B cell (primary cell): ENCODE results near the gene MAP3K2. TPM values are rescaled to one million over a fixed set of nuclear protein-coding genes. Genes with fewer than 3 reads are reported as not detected.

Experiments
- ATAC-seq: fragments of 200-7000 bp; cut with Tn5 transposase; one replicate; pipeline ENCODE4 v1.10.0; 2021; ENCODE audit warnings: low read depth, mild to moderate bottlenecking, moderate number of reproducible peaks, moderate library complexity
- CTCF ChIA-PET: fragments of 350-600 bp; sonication (Branson Sonifier 250); formaldehyde crosslinking; loops from one replicate; lab custom pipeline; 2021; ENCODE audit warnings: antibody characterized with exemption, inconsistent platforms; lab: Charles Lee
- POLR2A ChIA-PET: fragments of 350-600 bp; sonication (Branson Sonifier 250); formaldehyde crosslinking; loops from one replicate; lab custom pipeline; 2021; ENCODE audit warnings: antibody characterized with exemption; lab: Charles Lee
- DNase-seq: peaks from one replicate; pipeline ENCODE4 v3.0.0; 2013
- H2AFZ ChIP-seq: 2 replicates; pipeline ENCODE4 v1.6.1; 2012; ENCODE audit warnings: mild to moderate bottlenecking, low read depth, low read length; ENCODE audit not compliant: insufficient read depth, poor library complexity, severe bottlenecking
- H3K27ac ChIP-seq, 2 donors: 1 replicate in 1 of 2; 2 replicates in 1 of 2; pipeline ENCODE4 v1.5.1; 2012 to 2013; ENCODE audit warnings: low read length in 2 of 2, mild to moderate bottlenecking in 2 of 2, moderate library complexity in 1 of 2
- H3K27me3 ChIP-seq, 4 experiments: fragments of 200-600 bp in 1 of 4; sonication (generic) in 1 of 4; replicated peaks in 1 of 4; 1 replicate in 2 of 4; 2 replicates in 2 of 4; pipeline versions ENCODE4 v1.6.1 to v1.7.0; 2013 to 2016; ENCODE audit warnings: low read length in 3 of 4, mild to moderate bottlenecking in 2 of 4, mixed read lengths in 1 of 4, moderate library complexity in 1 of 4; ENCODE audit not compliant: insufficient read depth in 4 of 4, control insufficient read depth in 3 of 4; ENCODE audit errors: control extremely low read depth in 1 of 4
- H3K36me3 ChIP-seq, 2 experiments: replicated peaks in 1 of 2; 1 replicate in 1 of 2; 2 replicates in 1 of 2; pipeline versions ENCODE4 v1.6.1 to v1.7.1; 2013; ENCODE audit warnings: low read length in 1 of 2; ENCODE audit not compliant: insufficient read depth in 2 of 2, control insufficient read depth in 1 of 2; ENCODE audit errors: control extremely low read depth in 1 of 2, extremely low read depth in 1 of 2
- H3K4me1 ChIP-seq, 2 donors: fragments of 200-600 bp in 1 of 2; sonication (generic) in 1 of 2; 1 replicate in 1 of 2; 2 replicates in 1 of 2; pipeline versions ENCODE4 v1.5.1 to v1.6.1; 2013 to 2017; ENCODE audit warnings: low read length in 2 of 2; ENCODE audit not compliant: control insufficient read depth in 2 of 2, insufficient read depth in 2 of 2
- H3K4me2 ChIP-seq: replicated peaks from 2 replicates; pipeline ENCODE3; 2012; ENCODE audit warnings: mild to moderate bottlenecking, low read depth, low read length; ENCODE audit not compliant: poor library complexity, severe bottlenecking
- H3K4me3 ChIP-seq, 5 experiments: fragments of 200-600 bp in 1 of 5; sonication (generic) in 1 of 5; 1 replicate in 3 of 5; 2 replicates in 2 of 5; pipeline versions ENCODE4 v1.5.1 to v1.7.0; 2011 to 2016; ENCODE audit warnings: low read length in 4 of 5, mild to moderate bottlenecking in 4 of 5, low read depth in 2 of 5, control low read depth in 1 of 5, moderate library complexity in 1 of 5; ENCODE audit not compliant: insufficient read depth in 1 of 5; ENCODE audit errors: control extremely low read depth in 1 of 5, extremely low read depth in 1 of 5
- H3K79me2 ChIP-seq: fragments of 200-600 bp; sonication (generic); one replicate; pipeline ENCODE4 v1.6.0; 2016; ENCODE audit warnings: low read length; ENCODE audit not compliant: control insufficient read depth, insufficient read depth
- H3K9ac ChIP-seq: fragments of 200-600 bp; sonication (generic); 2 replicates; pipeline ENCODE4 v1.6.1; 2017; ENCODE audit warnings: mild to moderate bottlenecking, low read length, moderate library complexity
- H3K9me3 ChIP-seq, 3 donors: one replicate each; pipeline versions ENCODE4 v1.6.1 to v1.7.1; 2013; ENCODE audit warnings: low read length in 2 of 3; ENCODE audit not compliant: control insufficient read depth in 2 of 3, insufficient read depth in 1 of 3; ENCODE audit errors: control extremely low read depth in 1 of 3
- H4K20me1 ChIP-seq: 2 replicates; pipeline ENCODE4 v1.6.0; 2012; ENCODE audit warnings: mild to moderate bottlenecking, low read length; ENCODE audit not compliant: insufficient read depth, control insufficient read depth, poor library complexity, severe bottlenecking
- H3K27ac Mint-ChIP-seq: one replicate; pipeline ENCODE4 v1.8.0; 2021; ENCODE audit warnings: mixed read lengths
- H3K27me3 Mint-ChIP-seq: one replicate; pipeline ENCODE4 v1.8.0; 2021; ENCODE audit warnings: mixed read lengths
- H3K4me1 Mint-ChIP-seq: one replicate; pipeline ENCODE4 v1.8.0; 2021; ENCODE audit warnings: mixed read lengths
- H3K4me3 Mint-ChIP-seq: one replicate; pipeline ENCODE4 v1.8.0; 2021; ENCODE audit warnings: mixed read lengths
- H3K9me3 Mint-ChIP-seq: one replicate; pipeline ENCODE4 v1.8.0; 2022; ENCODE audit warnings: mixed read lengths; ENCODE audit not compliant: insufficient read depth
- CTCF ChIP-seq: fragments of 200-600 bp; IDR thresholded peaks from one replicate; pipeline ENCODE4 v1.8.0; 2022; ENCODE audit warnings: antibody characterized with exemption, mild to moderate bottlenecking
- EZH2 ChIP-seq: IDR thresholded peaks from 2 replicates; pipeline ENCODE4 v1.6.1; 2012; ENCODE audit warnings: borderline replicate concordance, low read depth, mild to moderate bottlenecking, moderate library complexity, low read length; ENCODE audit not compliant: insufficient read depth, poor library complexity, severe bottlenecking
- WGBS: methylation state at CpG from one replicate; pipeline ENCODE4 v1.1.5; 2013; ENCODE audit warnings: missing lambda C conversion rate; ENCODE audit not compliant: insufficient coverage; 5-methylcytosine and 5-hydroxymethylcytosine counted together
- intact Hi-C: fragments of 100-400 bp; cut with micrococcal nuclease; formaldehyde crosslinking; loops from one replicate; pipeline ENCODE4 v1.10.0; 2022
- polyA plus RNA-seq: library from polyadenylated mRNA; depleted of rRNA; stranded (reverse); fragments of >200 nt; gene quantifications from 2 replicates; pipeline ENCODE4 v1.2.3, GENCODE V29; 2012
- total RNA-seq, 2 donors: library from RNA; stranded (reverse); fragments of 120-200 nt in 1 of 2; gene quantifications; 1 replicate in 1 of 2; 2 replicates in 1 of 2; pipeline versions ENCODE4 v1.2.3 to v1.2.4, GENCODE V29; 2013 to 2022

Gene MAP3K2
- total and polyA plus RNA-seq, 2 donors (not counting 1 experiment from before 2014, with no cell fraction given): 9.9 to 118 TPM

DNA sequence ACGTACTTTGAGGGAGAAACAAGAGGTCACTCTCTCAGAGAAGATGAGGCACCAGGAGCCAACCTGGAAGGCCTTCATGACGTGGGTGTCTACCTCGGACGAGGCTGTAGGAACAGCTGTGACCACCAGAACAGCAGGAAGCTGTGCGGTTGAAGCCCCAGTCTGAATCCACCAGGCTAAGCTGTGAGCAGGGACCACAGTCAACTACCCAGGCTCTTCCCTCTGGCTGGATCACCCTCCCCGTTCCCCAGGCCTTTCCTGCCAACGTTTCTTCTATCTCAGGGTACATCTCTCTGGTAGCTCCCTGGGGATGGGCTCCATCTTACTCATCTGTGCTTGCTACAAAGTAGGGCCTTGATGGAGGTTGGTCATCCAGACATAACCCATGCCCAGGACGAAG, 130.9 kb downstream of the MAP3K2 start:
- Mint-ChIP-seq H3K27ac (no peak overlapping the region), H3K4me3 (no peak overlapping the region), H3K27me3 (no peaks in the 10 kb centered on the region), H3K9me3 (no peaks in the 10 kb centered on the region), H3K4me1 (no peaks in the 10 kb centered on the region)
- H3K36me3 ChIP-seq: peaks cover 5 to 45% of the 10 kb centered on the region in 2 experiments
- H3K9me3 ChIP-seq: no peaks in the 10 kb centered on the region
- TF ChIP-seq CTCF (no peak), EZH2 (no peak)
- no peaks in the 10 kb centered on the region for H3K4me1 ChIP-seq
- H3K4me2 ChIP-seq: no peak overlapping the region
- ChIA-PET POLR2A (no interaction called here), CTCF (no interaction called here)
- no peak overlapping the region for H3K9ac ChIP-seq
- no peaks in the 10 kb centered on the region for H3K79me2 ChIP-seq
- intact Hi-C loops: no loop called here
- H3K4me3 ChIP-seq: no peak overlapping the region
- H3K27ac ChIP-seq: no peak overlapping the region
- ATAC-seq (no peak), DNase-seq (no peak)
- no peaks in the 10 kb centered on the region for H4K20me1 ChIP-seq
- H2AFZ ChIP-seq: no peak overlapping the region
- no peaks in the 10 kb centered on the region for H3K27me3 ChIP-seq
- whole genome bisulfite sequencing: 96% methylated on average over 7 of the region's 8 CpGs

- H3K4me2 ChIP-seq: no peak overlapping the region
- no peak for DNase-seq
- H3K4me3 Mint-ChIP-seq: no peak overlapping the region
- no peak overlapping the region for H3K27ac Mint-ChIP-seq
- H3K27me3 Mint-ChIP-seq: no peaks in the 10 kb centered on the region
- no peak overlapping the region for H3K27ac ChIP-seq
- H4K20me1 ChIP-seq: no peaks in the 10 kb centered on the region
- H3K9me3 Mint-ChIP-seq: no peaks in the 10 kb centered on the region
- no peaks in the 10 kb centered on the region for H3K79me2 ChIP-seq
- TF ChIP-seq EZH2 (no peak), CTCF (no peak)
- H2AFZ ChIP-seq: no peak overlapping the region
- no peak overlapping the region for H3K9ac ChIP-seq
- ATAC-seq: no peak
- no peaks in the 10 kb centered on the region for H3K27me3 ChIP-seq
- intact Hi-C loops: no loop called here
- H3K36me3 ChIP-seq: peaks cover 3 to 45% of the 10 kb centered on the region in 2 experiments
- WGBS: 60% methylated on average over 2 of the region's 3 CpGs
- H3K4me1 ChIP-seq: no peaks in the 10 kb centered on the region
- H3K9me3 ChIP-seq: no peaks in the 10 kb centered on the region
- H3K4me3 ChIP-seq: no peak overlapping the region
- ChIA-PET POLR2A (no interaction called here), CTCF (no interaction called here)
- H3K4me1 Mint-ChIP-seq: no peaks in the 10 kb centered on the region
Observed at GRCh38 chr2:127256381-127256780, 131.4 kb downstream of the MAP3K2 start.
